HG03095 (cell line): ENCODE results near the gene FADD.

Experiments
- ATAC-seq: cut with Tn5 transposase; IDR thresholded peaks from one replicate; pipeline ENCODE4 v1.9.1; 2021; ENCODE audit warnings: moderate library complexity; ENCODE audit not compliant: unreplicated experiment

Gene FADD

DNA sequence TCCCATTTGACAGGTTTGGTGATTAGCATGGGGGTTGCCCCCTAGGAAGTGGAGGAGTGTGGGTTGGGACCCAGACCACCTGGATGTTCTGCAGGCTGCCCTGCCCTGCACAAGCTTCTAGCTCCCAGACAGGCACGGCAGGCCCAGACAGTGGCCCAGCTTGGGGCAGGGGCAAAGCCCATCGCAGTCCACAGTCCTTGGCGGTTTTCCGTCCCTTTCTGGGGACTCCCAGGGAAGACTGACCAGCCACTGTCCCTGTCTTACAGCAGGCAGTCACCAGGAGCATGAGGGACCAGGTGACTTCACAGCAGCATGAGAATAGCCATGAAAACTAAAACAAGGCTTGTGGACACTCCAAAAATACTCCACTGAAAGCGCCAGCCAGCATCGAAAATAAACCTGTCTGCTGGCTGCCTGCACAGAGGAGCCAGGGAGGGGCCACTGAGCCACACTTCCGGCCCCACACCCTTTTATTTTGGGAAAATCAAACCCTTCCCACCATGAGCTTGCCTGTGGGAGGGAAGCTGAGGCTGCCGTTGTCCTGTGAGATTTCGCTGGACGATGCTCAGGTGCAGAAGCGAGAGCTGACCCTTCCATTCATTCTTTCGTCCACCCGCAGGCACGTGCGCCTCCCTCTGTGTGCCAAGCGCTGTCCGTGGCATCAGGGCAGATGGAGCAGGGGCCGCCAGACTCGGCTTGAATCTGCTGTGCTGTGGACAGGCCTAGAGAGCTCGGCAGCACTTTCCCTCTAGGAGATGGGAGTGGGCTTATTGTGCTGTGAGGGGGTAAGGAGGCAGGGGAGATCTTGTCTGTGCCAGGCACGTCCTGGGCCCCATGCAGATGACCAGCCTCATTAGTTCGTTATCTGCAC lies 28.0 kb downstream of the FADD start:
- no peak for ATAC-seq

GRCh38 chr11:70233034-70233433 lies 29.9 kb downstream of the FADD start:
- ATAC-seq, result no peak

DNA sequence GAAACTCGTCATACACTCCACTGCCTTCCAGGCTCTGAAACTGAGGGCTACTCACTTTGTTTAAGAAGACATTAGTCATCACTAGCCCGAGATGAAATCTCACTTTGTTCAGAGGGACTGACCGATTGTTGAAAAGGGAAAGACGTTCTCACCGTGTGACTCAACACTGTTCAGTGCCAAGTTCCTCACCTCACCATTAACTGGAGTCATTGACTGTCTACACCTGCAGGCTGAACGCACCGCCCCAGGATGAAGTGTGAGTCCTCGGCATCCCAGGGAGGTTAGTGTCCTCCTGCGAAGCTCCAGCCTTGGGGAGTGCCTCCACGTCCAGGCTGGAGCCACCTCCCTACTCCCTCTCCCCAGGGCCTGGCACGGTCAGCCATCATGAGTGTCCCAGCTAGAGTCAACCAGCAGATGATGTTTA lies 30.4 kb downstream of the FADD start:
- no peak for ATAC-seq

DNA sequence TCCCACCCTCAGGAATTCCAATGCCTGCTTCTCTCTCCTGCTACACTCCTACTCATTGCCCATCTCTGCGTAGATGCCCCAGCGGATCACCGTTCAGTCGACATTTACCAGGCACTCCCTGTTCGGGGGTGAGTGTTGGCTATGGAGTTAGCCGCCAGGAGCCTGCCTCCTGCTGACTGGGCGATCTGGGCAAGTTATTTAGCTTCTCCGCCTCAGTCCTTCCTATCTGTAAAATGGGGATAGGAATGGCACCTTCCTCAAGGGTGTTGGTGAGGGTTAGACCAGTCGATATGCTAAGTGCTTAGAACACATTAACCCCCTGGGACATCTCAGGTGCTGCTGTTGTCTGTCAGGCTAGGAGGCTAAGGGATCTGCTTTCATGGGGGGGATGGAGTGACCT lies 30.9 kb downstream of the FADD start:
- ATAC-seq, result no peak

- no peak for ATAC-seq
These were observed 37.2 kb downstream of the FADD start for GRCh38 chr11:70240337-70240736.

- ATAC-seq, result no peak
These were observed 38.6 kb downstream of the FADD start for GRCh38 chr11:70241709-70242108.

- ATAC-seq, result no peak
These were observed 39.8 kb downstream of the FADD start for GRCh38 chr11:70242885-70243284.

- ATAC-seq, result no peak
These were observed 41.0 kb downstream of the FADD start for GRCh38 chr11:70243912-70244652.

GRCh38 chr11:70244698-70245097 lies 41.6 kb downstream of the FADD start:
- no peak for ATAC-seq

DNA sequence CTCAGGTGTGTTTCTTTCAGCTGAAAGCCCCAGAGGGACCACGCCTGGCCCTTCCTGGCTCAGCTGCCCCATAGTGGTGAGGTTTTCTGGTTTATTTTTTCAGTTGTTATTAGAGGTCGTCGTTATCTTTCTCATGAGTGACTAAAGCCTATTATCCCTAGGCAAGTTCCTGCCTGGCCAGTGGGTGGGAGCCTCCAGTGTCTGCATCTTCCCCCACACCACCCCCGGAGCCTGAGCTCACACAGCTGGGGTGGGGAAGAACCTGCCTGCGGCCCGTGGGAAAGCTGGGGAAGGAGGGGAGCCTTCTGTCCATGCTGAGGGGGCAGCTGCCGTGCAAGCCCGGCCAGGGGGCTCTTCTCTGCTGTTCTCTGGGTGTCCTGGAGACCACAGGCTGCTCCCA lies 43.1 kb downstream of the FADD start:
- ATAC-seq, result no peak

DNA sequence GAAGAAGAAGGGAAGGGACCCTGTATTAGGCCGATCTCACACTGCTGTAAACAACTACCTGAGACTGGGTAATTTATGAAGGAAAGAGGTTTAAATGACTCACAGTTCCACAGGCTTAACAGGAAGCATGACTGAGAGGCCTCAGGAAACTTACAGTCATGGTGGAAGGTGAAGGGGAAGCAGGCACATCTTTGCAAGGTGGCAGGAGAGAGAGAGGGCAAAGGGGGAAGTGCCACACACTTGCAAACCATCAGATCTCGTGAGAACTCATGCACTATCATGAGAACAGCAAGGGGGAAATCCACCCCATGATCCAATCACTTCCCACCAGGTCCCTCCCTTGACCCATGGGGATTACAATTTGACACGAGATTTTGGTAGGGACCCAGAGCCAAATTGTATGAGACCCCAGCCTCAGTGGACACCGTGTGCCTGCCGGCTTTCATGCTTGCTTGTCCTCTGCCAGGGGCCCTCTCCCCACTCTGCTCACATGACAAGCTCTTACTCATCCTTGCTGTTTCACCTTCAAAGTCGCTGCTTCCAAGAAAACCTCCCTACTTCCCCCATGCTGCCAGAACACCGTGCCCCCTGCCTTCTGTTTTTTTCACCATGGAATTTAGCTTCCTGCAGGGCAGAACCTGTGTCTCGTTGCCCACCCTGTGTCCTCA lies 44.1 kb downstream of the FADD start:
- ATAC-seq, result no peak

DNA sequence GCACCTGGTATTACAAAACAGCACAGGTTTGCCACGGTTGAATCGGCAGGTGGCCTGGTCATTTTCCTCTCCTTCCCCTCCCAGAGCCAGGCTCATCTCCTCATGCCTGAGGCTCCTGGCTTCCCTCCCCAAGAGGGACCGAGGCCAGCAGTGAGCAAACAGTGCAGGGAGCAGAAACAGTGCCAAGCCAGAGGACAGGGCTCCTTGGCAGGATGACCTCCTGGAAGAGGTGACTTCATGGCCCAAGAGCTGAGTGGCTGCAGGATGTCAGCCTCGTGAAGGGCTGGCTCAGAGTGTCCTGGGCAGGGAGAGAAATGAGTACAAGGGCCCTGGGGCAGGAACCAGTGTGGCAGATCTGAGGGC lies 44.6 kb downstream of the FADD start:
- ATAC-seq, result no peak

DNA sequence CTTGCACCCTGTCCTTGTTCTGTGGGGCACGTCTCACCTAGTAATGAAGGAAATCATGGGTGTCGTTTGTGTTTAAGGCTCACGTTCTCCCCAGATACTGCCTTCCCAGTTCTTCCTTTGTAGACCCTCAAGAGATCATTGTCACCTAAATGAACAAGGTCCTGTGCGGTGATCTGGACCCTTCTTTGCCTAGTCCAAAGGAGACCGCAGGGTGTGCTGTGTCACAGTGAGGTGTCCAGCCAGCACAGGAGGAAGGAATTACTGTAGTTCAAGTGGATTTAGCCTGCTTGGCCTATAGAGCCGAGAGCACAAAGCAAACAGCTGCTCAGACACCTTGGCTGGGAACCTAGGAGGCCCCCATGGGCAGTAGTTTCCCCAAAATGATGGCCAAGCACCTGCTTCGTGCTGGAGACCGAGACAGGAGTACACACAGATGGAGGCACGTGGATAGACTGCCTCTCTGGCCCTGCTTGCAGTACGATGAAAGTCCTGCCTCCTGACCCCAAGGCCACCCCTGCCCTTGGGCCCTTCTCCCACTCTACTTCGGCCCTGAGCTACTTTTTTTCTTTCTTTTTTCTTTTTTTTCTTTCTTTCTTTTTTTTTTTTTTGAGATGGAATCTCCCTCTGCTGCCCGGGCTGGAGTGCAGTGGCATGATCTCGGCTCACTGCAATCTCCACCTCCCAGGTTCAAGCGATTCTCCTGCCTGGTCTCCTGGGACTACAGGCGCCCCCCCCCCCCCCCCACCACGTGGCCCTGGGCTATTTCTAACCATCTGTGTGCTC lies 48.0 kb downstream of the FADD start:
- no peak for ATAC-seq

- ATAC-seq, result no peak
These were observed 48.7 kb downstream of the FADD start for GRCh38 chr11:70251659-70252321.

GRCh38 chr11:70252844-70253243 lies 49.7 kb downstream of the FADD start:
- no peak for ATAC-seq

DNA sequence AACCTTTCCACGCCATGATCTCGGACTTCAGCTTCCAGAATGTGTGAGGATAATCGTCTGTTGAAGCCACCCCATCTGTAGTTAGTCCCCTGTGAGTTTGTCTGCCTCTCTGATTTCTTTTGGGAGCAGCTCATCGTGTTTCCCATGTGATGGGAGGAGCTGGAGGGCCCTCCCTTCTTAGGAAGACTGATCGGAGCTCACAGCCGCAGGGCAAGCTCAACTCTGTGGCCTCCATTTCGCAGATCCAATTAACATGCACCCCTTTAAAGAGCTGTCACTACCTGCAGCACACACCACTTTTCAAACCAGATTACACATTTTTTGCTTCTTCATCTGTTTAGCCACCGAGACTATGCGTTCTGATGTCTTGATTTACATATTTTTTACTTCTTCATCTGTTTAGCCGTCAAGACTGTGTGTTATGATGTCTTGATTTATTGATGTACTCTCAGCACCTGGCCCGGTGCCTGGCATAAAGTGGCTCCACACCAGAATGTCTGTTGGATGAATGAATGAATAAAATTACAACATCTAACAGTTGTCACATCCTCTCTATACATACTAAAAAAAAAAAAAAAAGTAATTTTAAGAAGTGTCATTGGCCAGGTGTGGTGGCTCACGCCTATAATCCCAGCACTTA lies 52.5 kb downstream of the FADD start:
- ATAC-seq, result no peak
